ENCODE measurements around the gene NOP56.

Gene NOP56

GRCh38 chr20:2610941-2611720 is 41.3 kb upstream of the NOP56 start:
- TF ChIP-seq, protein P1, sequence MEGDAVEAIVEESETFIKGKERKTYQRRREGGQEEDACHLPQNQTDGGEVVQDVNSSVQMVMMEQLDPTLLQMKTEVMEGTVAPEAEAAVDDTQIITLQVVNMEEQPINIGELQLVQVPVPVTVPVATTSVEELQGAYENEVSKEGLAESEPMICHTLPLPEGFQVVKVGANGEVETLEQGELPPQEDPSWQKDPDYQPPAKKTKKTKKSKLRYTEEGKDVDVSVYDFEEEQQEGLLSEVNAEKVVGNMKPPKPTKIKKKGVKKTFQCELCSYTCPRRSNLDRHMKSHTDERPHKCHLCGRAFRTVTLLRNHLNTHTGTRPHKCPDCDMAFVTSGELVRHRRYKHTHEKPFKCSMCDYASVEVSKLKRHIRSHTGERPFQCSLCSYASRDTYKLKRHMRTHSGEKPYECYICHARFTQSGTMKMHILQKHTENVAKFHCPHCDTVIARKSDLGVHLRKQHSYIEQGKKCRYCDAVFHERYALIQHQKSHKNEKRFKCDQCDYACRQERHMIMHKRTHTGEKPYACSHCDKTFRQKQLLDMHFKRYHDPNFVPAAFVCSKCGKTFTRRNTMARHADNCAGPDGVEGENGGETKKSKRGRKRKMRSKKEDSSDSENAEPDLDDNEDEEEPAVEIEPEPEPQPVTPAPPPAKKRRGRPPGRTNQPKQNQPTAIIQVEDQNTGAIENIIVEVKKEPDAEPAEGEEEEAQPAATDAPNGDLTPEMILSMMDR (conservative IDR thresholded peaks at IDR 0.05; ENCODE audit: control insufficient read depth, insufficient read depth, low read depth, low read length) = no peak
- no peak overlapping the region for H3K4me3 ChIP-seq (ENCODE audit: control insufficient read depth, low read depth, low read length)
- DNase-seq (ENCODE audit: low read depth) = no peak

GRCh38 chr20:2612073-2612472 is 40.4 kb upstream of the NOP56 start:
- no peak for DNase-seq (ENCODE audit: low read depth)
- no peak overlapping the region for H3K4me3 ChIP-seq (ENCODE audit: control insufficient read depth, low read depth, low read length)
- TF ChIP-seq, protein P1 (conservative IDR thresholded peaks at IDR 0.05; ENCODE audit: control insufficient read depth, insufficient read depth, low read depth, low read length) = no peak

DNA sequence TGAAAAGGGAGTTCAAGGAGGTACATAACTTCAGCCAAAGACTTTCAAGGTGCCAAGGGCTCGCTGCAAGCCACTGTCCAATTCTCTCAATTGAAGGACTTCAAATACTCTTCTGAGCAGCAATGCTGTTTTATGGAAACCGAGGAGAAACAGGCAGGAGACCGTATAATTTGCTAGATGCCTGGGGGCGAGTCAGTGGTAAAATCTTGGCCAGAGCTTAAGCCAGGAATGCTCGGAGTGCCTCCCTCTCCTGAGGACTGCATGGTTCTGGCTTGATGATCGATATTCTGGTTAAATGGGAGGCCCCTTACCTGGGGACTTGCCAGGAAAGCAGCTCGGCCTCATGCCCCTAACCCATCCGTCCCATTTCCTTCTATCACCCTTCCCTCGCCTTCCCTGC is 35.8 kb upstream of the NOP56 start:
- no peak overlapping the region for H3K4me3 ChIP-seq (ENCODE audit: control insufficient read depth, low read depth, low read length)
- TF ChIP-seq, protein P1 (conservative IDR thresholded peaks at IDR 0.05; ENCODE audit: control insufficient read depth, insufficient read depth, low read depth, low read length) = no peak
- DNase-seq (ENCODE audit: low read depth) = no peak

- no peak overlapping the region for H3K4me3 ChIP-seq (ENCODE audit: control insufficient read depth, low read depth, low read length)
- DNase-seq (ENCODE audit: low read depth) = no peak
- TF ChIP-seq, protein P1 (conservative IDR thresholded peaks at IDR 0.05; ENCODE audit: control insufficient read depth, insufficient read depth, low read depth, low read length) = no peak
Observed at GRCh38 chr20:2617099-2617714, 35.2 kb upstream of the NOP56 start.

DNA sequence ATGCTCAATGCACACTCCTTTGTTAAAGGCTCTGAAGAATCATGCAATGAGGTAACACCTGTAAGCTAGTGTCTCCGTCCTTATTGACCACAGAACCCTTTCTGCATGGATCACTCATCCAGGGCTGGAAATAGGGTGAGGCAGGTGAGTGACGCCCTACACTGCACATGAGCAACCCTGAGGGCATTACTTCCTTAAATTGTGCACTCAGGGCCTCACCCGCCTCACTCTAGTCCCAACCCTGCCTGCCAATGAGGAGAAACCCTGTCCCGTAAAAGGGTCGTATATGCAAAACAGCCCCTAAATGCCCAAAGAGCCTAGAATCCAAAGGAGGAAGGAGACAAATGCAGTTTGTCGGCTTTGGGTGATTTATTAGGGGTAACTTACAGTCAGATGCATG is 33.6 kb upstream of the NOP56 start:
- no peak for DNase-seq (ENCODE audit: low read depth)
- no peak overlapping the region for H3K4me3 ChIP-seq (ENCODE audit: control insufficient read depth, low read depth, low read length)
- TF ChIP-seq, protein P1 (conservative IDR thresholded peaks at IDR 0.05; ENCODE audit: control insufficient read depth, insufficient read depth, low read depth, low read length) = no peak

DNA sequence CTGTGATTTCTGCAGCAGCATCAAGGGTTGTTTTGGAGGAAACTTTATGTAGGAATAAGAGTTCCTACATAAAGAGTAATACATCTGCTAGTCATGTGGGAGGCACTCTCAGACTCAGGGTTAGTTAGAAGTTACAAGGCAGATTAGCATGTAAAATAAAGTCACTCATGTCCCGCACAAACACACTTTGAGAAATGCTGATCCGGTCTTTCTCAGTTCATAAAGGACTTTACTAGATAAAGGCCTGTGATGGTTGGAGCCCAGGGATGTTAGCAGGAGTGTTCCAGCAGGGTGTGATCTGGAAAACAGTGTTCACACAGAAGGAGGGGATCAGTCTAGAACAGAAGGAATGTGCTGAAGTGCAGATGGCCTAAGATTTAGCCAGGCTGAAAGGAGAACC is 33.1 kb upstream of the NOP56 start:
- TF ChIP-seq, protein P1 (conservative IDR thresholded peaks at IDR 0.05; ENCODE audit: control insufficient read depth, insufficient read depth, low read depth, low read length) = no peak

More for the DNA sequence above, 33.1 kb upstream of the NOP56 start:
- no peak overlapping the region for H3K4me3 ChIP-seq (ENCODE audit: control insufficient read depth, low read depth, low read length)
- no peak for DNase-seq (ENCODE audit: low read depth)

Measured in fibroblast of mammary gland (primary cell).